ENCODE measurements around the gene ZNF827.
A peak's percentile ranks its signal among the peaks of the same experiment; 100 is the strongest.

DNA sequence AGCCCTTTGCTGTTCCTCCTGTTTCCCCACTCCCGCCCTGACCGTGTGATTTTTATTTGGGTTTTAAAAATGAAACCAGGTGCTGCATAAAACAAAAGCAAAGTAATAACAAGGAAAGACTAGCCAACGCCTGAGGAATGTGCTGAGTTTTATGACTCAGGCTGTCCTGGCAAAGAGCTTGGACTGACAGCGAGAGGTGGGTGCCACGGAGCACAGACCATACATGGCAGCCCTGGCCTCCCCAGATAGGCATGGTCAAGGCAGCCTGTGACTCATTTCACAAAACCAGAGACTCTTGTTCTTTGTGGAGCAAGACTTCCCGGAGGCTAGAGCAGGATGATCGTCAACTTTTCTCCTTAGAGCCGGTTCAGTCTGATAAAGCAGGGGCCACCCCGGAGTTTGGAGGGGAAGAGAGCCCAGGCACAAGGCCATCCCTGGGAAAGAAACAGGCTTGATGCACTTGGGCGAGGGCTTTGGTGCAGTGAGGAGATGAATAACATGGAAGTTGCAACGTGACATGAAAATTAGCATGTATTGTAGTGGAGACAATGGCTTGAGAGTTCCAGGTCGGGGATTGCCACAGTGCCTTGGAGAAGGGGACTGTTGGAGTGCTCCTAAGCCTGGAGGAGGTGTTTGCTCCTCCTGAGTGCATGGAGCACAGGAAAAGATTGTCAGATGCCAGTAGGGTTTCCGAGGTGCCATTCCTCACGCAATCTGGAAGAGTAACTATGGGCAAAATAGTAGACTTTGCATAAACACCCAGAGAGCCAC, 203.9 kb downstream of the ZNF827 start:
- TF ChIP-seq, protein P1, sequence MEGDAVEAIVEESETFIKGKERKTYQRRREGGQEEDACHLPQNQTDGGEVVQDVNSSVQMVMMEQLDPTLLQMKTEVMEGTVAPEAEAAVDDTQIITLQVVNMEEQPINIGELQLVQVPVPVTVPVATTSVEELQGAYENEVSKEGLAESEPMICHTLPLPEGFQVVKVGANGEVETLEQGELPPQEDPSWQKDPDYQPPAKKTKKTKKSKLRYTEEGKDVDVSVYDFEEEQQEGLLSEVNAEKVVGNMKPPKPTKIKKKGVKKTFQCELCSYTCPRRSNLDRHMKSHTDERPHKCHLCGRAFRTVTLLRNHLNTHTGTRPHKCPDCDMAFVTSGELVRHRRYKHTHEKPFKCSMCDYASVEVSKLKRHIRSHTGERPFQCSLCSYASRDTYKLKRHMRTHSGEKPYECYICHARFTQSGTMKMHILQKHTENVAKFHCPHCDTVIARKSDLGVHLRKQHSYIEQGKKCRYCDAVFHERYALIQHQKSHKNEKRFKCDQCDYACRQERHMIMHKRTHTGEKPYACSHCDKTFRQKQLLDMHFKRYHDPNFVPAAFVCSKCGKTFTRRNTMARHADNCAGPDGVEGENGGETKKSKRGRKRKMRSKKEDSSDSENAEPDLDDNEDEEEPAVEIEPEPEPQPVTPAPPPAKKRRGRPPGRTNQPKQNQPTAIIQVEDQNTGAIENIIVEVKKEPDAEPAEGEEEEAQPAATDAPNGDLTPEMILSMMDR (IDR thresholded peaks at IDR 0.05) = no peak
- TF ChIP-seq POLR2A (IDR thresholded peaks at IDR 0.05) = peak in 1 of 2 donors; percentile 23

Measured in thyroid gland (tissue), 4 donors.